Calu3 (cell line): ENCODE measurements around the gene FBXL19. TPM values are rescaled to one million over a fixed set of nuclear protein-coding genes. Genes with fewer than 3 reads are reported as not detected.
A peak's percentile ranks its signal among the peaks of the same experiment; 100 is the strongest.

Experiments
- BruUV-seq: library from RNA; stranded (reverse); fragments of 400-500 nt; replicated peaks from 2 replicates; lab custom pipeline; 2021; lab: Mats Ljungman, UMichigan
- CTCF ChIA-PET: fragments of 300-600 bp; sonication (Branson Sonifier 250); formaldehyde crosslinking; loops from one replicate; lab custom pipeline; 2022; ENCODE audit warnings: antibody characterized with exemption; lab: Charles Lee
- DNase-seq: peaks from one replicate; pipeline ENCODE4 v3.0.0; 2022
- H3K27ac Mint-ChIP-seq: one replicate; pipeline ENCODE4 v1.8.0; 2022; ENCODE audit warnings: mixed read lengths; ENCODE audit not compliant: unreplicated experiment
- H3K27me3 Mint-ChIP-seq: one replicate; pipeline ENCODE4 v1.8.0; 2022; ENCODE audit warnings: mixed read lengths; ENCODE audit not compliant: unreplicated experiment
- H3K36me3 Mint-ChIP-seq: one replicate; pipeline ENCODE4 v1.8.0; 2022; ENCODE audit warnings: mild to moderate bottlenecking, moderate library complexity, mixed read lengths; ENCODE audit not compliant: insufficient read depth, unreplicated experiment
- H3K4me1 Mint-ChIP-seq: one replicate; pipeline ENCODE4 v1.8.0; 2022; ENCODE audit warnings: mild to moderate bottlenecking, low read depth, mixed read lengths; ENCODE audit not compliant: unreplicated experiment
- H3K4me3 Mint-ChIP-seq: one replicate; pipeline ENCODE4 v1.8.0; 2022; ENCODE audit warnings: mild to moderate bottlenecking, low read depth, moderate library complexity, mixed read lengths; ENCODE audit not compliant: unreplicated experiment
- H3K9me3 Mint-ChIP-seq: one replicate; pipeline ENCODE4 v1.8.0; 2022; ENCODE audit warnings: low read depth, mixed read lengths; ENCODE audit not compliant: unreplicated experiment
- CTCF ChIP-seq: fragments of 200-600 bp; IDR thresholded peaks from one replicate; pipeline ENCODE4 v1.8.0; 2022; ENCODE audit warnings: antibody characterized with exemption; ENCODE audit not compliant: unreplicated experiment
- intact Hi-C: fragments of 100-400 bp; cut with micrococcal nuclease; formaldehyde crosslinking; loops from one replicate; pipeline ENCODE4 v1.10.0; 2022; ENCODE audit not compliant: unreplicated experiment
- total RNA-seq: library from RNA; stranded (reverse); gene quantifications from 2 replicates; pipeline ENCODE4 v1.2.3, GENCODE V29; 2022

Gene FBXL19
- total RNA-seq, 1 experiment from 2014 or later = 43.2 TPM

DNA sequence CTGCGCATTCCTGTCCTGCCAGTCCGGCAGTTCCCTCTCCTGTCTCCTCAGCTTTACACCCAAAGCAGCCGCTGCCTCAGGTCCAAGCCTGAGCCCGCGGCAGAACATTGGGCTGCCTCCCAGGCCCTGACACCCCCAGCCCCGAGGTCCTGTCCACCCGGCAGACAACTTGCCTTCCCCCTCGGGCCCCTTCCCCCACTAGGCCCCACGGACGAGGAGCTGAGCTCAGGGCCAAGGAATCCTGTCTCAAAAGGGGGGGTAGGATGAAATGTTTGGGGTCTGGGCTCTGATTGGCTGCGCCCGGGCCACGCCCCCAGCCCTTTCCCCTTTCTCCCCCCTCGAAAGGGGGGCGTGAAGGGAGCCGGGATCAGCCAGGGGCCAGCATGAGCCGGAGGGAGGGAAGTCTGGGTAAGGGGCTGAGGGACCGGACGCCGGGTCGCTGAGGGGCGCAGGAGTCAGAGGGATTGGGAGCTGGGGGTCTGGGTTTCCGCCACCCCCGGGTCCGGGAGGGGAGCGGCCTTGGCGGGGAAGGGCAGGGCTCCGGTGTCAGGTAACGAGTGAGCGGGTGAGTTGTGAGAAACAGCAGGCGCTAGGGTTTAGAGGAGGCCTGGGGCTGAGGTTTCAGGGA lies 27.0 kb upstream of the FBXL19 start, which contains the start of gene CTF1:
TSS of gene CTF1 (plus strand) at position 354 of the 628 bp plus-strand sequence. CDS start at position 384, 30 bp downstream.
- Mint-ChIP-seq H3K36me3 (peaks cover 47% of the 10 kb centered on the region), H3K4me1 (peaks cover 42% of the 10 kb centered on the region), H3K27me3 (no peaks in the 10 kb centered on the region), H3K4me3 (peak within 1 kb of the TSS; percentile 74), H3K9me3 (no peaks in the 10 kb centered on the region), H3K27ac (peak within 1 kb of the TSS; percentile 33)
- peak; percentile 52 for DNase-seq
- no TSS peak for BruUV-seq
- CTCF ChIA-PET = interaction anchor here (0.5 to 0.6 kb wide), 4 partner anchors 19 to 206 kb away, joined by 3 to 5 read pairs (median 4); no protein-coding TSS in a partner anchor
- no peak for TF ChIP-seq CTCF
- intact Hi-C loops = loop anchor here (2.0 kb wide), 1 partner anchor 52 kb away; no protein-coding TSS in a partner anchor

- CTCF ChIA-PET = interaction anchor here (0.5 to 0.6 kb wide), 3 partner anchors 20 to 207 kb away, joined by 3 to 5 read pairs (median 3); no protein-coding TSS in a partner anchor
- Mint-ChIP-seq H3K9me3 (no peaks in the 10 kb centered on the region), H3K4me3 (peak overlapping the region; percentile 74), H3K27me3 (no peaks in the 10 kb centered on the region), H3K4me1 (peaks cover 42% of the 10 kb centered on the region), H3K27ac (peak overlapping the region; percentile 33), H3K36me3 (peaks cover 45% of the 10 kb centered on the region)
- intact Hi-C loops = loop anchor here (2.0 kb wide), 1 partner anchor 52 kb away; no protein-coding TSS in a partner anchor
- peak; percentile 90 for DNase-seq
- no peak for TF ChIP-seq CTCF
- BruUV-seq = no TSS peak
Measured at GRCh38 chr16:30896889-30897733, 26.3 kb upstream of the FBXL19 start.

DNA sequence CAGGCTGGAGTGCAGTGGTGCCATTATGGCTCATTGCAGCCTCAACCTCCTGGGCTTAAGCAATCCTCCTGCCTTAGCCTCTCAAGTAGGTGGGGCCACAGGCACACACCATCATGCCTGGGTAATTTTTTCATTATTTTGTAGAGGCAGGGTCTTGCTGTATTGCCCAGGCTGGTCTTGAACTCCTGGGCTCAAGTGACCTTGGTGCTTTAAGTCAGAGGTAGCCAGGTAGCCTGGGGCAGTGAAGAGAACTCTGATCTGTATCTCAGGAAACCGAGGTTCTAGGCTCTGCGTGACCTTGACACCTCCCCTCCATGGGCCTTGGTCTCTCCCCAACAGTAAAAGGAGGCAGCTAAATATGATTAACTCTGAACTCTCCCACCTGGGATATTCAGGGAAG lies 23.6 kb upstream of the FBXL19 start:
- TF ChIP-seq CTCF = no peak
- H3K4me1 Mint-ChIP-seq = peaks cover 39% of the 10 kb centered on the region
- DNase-seq = no peak
- CTCF ChIA-PET = no interaction called here
- no TSS peak for BruUV-seq
- intact Hi-C loops = no loop called here
- no peaks in the 10 kb centered on the region for H3K27me3 Mint-ChIP-seq
- H3K4me3 Mint-ChIP-seq = no peak overlapping the region
- no peak overlapping the region for H3K27ac Mint-ChIP-seq
- H3K9me3 Mint-ChIP-seq = peaks cover 2% of the 10 kb centered on the region
- H3K36me3 Mint-ChIP-seq = peaks cover 25% of the 10 kb centered on the region

DNA sequence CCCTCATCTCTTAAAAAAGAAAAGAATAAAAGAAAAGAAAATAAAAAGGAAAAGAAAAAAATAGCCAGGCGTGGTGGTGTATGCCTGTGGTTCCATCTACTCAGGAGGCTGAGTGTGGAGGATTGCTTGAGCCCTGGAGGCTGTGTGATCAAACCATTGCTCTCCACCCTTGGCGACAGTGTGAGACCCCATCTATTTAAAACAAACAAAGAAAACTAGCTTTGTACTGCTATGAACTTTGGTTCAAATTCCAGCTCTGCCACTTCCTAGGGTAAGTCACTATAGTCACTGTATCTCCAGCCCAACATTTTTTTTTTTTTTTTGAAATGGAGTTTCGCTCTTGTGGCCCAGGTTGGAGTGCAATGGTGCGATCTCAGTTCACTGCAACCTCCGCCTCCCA lies 22.8 kb upstream of the FBXL19 start:
- CTCF ChIA-PET = no interaction called here
- H3K4me3 Mint-ChIP-seq = peak overlapping the region; percentile 36
- no TSS peak for BruUV-seq
- intact Hi-C loops = no loop called here
- H3K9me3 Mint-ChIP-seq = peaks cover 2% of the 10 kb centered on the region
- no peak for DNase-seq
- H3K27ac Mint-ChIP-seq = no peak overlapping the region
- peaks cover 22% of the 10 kb centered on the region for H3K36me3 Mint-ChIP-seq
- peaks cover 31% of the 10 kb centered on the region for H3K4me1 Mint-ChIP-seq
- no peaks in the 10 kb centered on the region for H3K27me3 Mint-ChIP-seq
- TF ChIP-seq CTCF = no peak
